Measurements from ENCODE around the gene LRIT1.

LRIT1 gene

GRCh38 chr10:84211566-84211965, 29.8 kb downstream of the LRIT1 start:
- no peak for DNase-seq

- DNase-seq: no peak
These were observed 33.3 kb downstream of the LRIT1 start for GRCh38 chr10:84208023-84208422.

- no peak for DNase-seq
These were observed 35.4 kb downstream of the LRIT1 start for GRCh38 chr10:84205853-84206525.

GRCh38 chr10:84205049-84205852, 36.1 kb downstream of the LRIT1 start:
- no peak for DNase-seq

- no peak for DNase-seq
These were observed 36.7 kb downstream of the LRIT1 start for GRCh38 chr10:84204610-84205009.

- no peak for DNase-seq
These were observed 37.2 kb downstream of the LRIT1 start for GRCh38 chr10:84204122-84204521.

- DNase-seq: no peak
These were observed 39.0 kb downstream of the LRIT1 start for GRCh38 chr10:84202349-84202748.

- no peak for DNase-seq
These were observed 39.7 kb downstream of the LRIT1 start for GRCh38 chr10:84201682-84202081.

GRCh38 chr10:84201244-84201606, 40.1 kb downstream of the LRIT1 start:
- no peak for DNase-seq

GRCh38 chr10:84200537-84201243, 40.7 kb downstream of the LRIT1 start:
- DNase-seq: no peak

GRCh38 chr10:84198206-84198915, 43.0 kb downstream of the LRIT1 start:
- no peak for DNase-seq

GRCh38 chr10:84197643-84198042, 43.7 kb downstream of the LRIT1 start:
- no peak for DNase-seq

GRCh38 chr10:84196941-84197340, 44.4 kb downstream of the LRIT1 start:
- no peak for DNase-seq

- peak; percentile 33 for DNase-seq
These were observed 45.3 kb downstream of the LRIT1 start for GRCh38 chr10:84196083-84196482.

- DNase-seq: no peak
These were observed 46.1 kb downstream of the LRIT1 start for GRCh38 chr10:84195044-84195830.

- DNase-seq: no peak
These were observed 46.8 kb downstream of the LRIT1 start, which contains the start of gene CDHR1 for GRCh38 chr10:84194424-84195043. Gene CDHR1, plus strand, starts transcription at chr10:84194537. Its CDS starts 224 bp downstream, at chr10:84194761.

- no peak for DNase-seq
These were observed 47.4 kb downstream of the LRIT1 start for GRCh38 chr10:84193846-84194423.

- no peak for DNase-seq
These were observed 48.0 kb downstream of the LRIT1 start for GRCh38 chr10:84193327-84193726.

GRCh38 chr10:84191106-84191505, 50.2 kb downstream of the LRIT1 start:
- no peak for DNase-seq

GRCh38 chr10:84190621-84191020, 50.7 kb downstream of the LRIT1 start:
- DNase-seq: no peak

- no peak for DNase-seq
These were observed 52.5 kb downstream of the LRIT1 start for GRCh38 chr10:84188815-84189214.

All from NCI-H2029 (cell line).